HEK293 (cell line): ENCODE results near the gene NDUFS8.

Experiments used
- CTCF ChIA-PET: fragments of 350-600 bp; formaldehyde crosslinking; extraction: SDS; loops from one replicate; lab custom pipeline; 2021; ENCODE audit warnings: antibody characterized with exemption; lab: Yijun Ruan, JAX
- POLR2A ChIA-PET: fragments of 300-600 bp; formaldehyde crosslinking; extraction: SDS; loops from one replicate; lab custom pipeline; 2020; ENCODE audit warnings: antibody characterized with exemption, inconsistent platforms; lab: Yijun Ruan, JAX
- H3K27ac ChIP-seq: fragments of 200-500 bp; sonication (Bioruptor generic); 2 replicates; pipeline ENCODE4 v1.5.1; 2014; ENCODE audit warnings: low read depth, low read length, control low read depth, inconsistent platforms; ENCODE audit errors: extremely low read depth
- H3K36me3 ChIP-seq, 2 experiments: fragments of 200-500 bp in 1 of 2; sonication (Bioruptor generic) in 1 of 2; 1 replicate in 1 of 2; 2 replicates in 1 of 2; pipeline ENCODE4 v1.5.1; 2014 to 2017; ENCODE audit warnings: inconsistent platforms in 2 of 2, low read length in 2 of 2; ENCODE audit not compliant: control insufficient read depth in 2 of 2, insufficient read depth in 1 of 2
- H3K4me1 ChIP-seq: fragments of 200-500 bp; sonication (Bioruptor generic); 2 replicates; pipeline ENCODE4 v1.5.1; 2014; ENCODE audit warnings: mild to moderate bottlenecking, low read length, inconsistent platforms; ENCODE audit not compliant: control insufficient read depth, insufficient read depth
- H3K4me3 ChIP-seq: 2 replicates; pipeline ENCODE4 v1.5.1; 2011; ENCODE audit warnings: low read depth, mild to moderate bottlenecking, control low read depth, low read length, moderate library complexity
- H3K9me3 ChIP-seq: fragments of 200-500 bp; sonication (Bioruptor generic); 2 replicates; pipeline ENCODE4 v1.5.1; 2014; ENCODE audit warnings: low read depth, low read length, inconsistent platforms; ENCODE audit not compliant: control insufficient read depth, insufficient read depth
- BCL11B ChIP-seq: fragments of 450-650 bp; formaldehyde crosslinking; IDR thresholded peaks from 2 replicates; pipeline ENCODE4 v1.5.1; 2016; ENCODE audit warnings: low read depth, missing biosample characterization, missing genetic modification characterization
- CTCF ChIP-seq: fragments of 450-650 bp; formaldehyde crosslinking; IDR thresholded peaks from 2 replicates; pipeline ENCODE4 v1.5.1; 2016; ENCODE audit warnings: missing biosample characterization, missing genetic modification characterization
- GLIS2 ChIP-seq: fragments of 450-650 bp; formaldehyde crosslinking; IDR thresholded peaks from 2 replicates; pipeline ENCODE4 v1.5.1; 2016; ENCODE audit warnings: missing biosample characterization, missing genetic modification characterization
- KLF10 ChIP-seq: fragments of 450-650 bp; IDR thresholded peaks from 2 replicates; pipeline ENCODE4 v1.5.1; 2018; ENCODE audit warnings: missing biosample characterization, mild to moderate bottlenecking, missing genetic modification characterization
- OVOL3 ChIP-seq: fragments of 450-650 bp; formaldehyde crosslinking; IDR thresholded peaks from 2 replicates; pipeline ENCODE4 v1.5.1; 2016; ENCODE audit warnings: missing biosample characterization, missing genetic modification characterization
- SCRT2 ChIP-seq: fragments of 450-650 bp; formaldehyde crosslinking; IDR thresholded peaks from 2 replicates; pipeline ENCODE4 v1.5.1; 2016; ENCODE audit warnings: missing biosample characterization, missing genetic modification characterization
- SETDB1 ChIP-seq: IDR thresholded peaks from one replicate; pipeline ENCODE4 v1.6.1; 2017; ENCODE audit warnings: mild to moderate bottlenecking, low read length, moderate library complexity, mixed read lengths; ENCODE audit not compliant: insufficient read length
- ZNF274 ChIP-seq, 2 experiments: fragments of 200-500 bp in 1 of 2; fragments of 450-650 bp in 1 of 2; sonication (Bioruptor generic) in 1 of 2; formaldehyde crosslinking in 1 of 2; IDR thresholded peaks; 2 replicates each; pipeline versions ENCODE4 v1.5.1 to v1.6.1; 2014 to 2016; ENCODE audit warnings: borderline replicate concordance in 1 of 2, inconsistent platforms in 1 of 2, low read length in 1 of 2, missing biosample characterization in 1 of 2, missing genetic modification characterization in 1 of 2
- ZNF311 ChIP-seq: fragments of 450-650 bp; formaldehyde crosslinking; IDR thresholded peaks from 2 replicates; pipeline ENCODE4 v1.5.1; 2017; ENCODE audit warnings: missing biosample characterization, missing genetic modification characterization, borderline replicate concordance
- ZNF529 ChIP-seq: fragments of 450-650 bp; formaldehyde crosslinking; IDR thresholded peaks from 2 replicates; pipeline ENCODE4 v1.5.1; 2017; ENCODE audit warnings: missing genetic modification characterization, missing biosample characterization; ENCODE audit not compliant: insufficient replicate concordance
- ZNF549 ChIP-seq: fragments of 450-650 bp; IDR thresholded peaks from 2 replicates; pipeline ENCODE4 v1.5.1; 2018; ENCODE audit warnings: missing biosample characterization, missing genetic modification characterization, mild to moderate bottlenecking, inconsistent platforms, moderate library complexity
- ZNF621 ChIP-seq: fragments of 450-650 bp; formaldehyde crosslinking; IDR thresholded peaks from 2 replicates; pipeline ENCODE4 v1.5.1; 2017; ENCODE audit warnings: missing biosample characterization, missing genetic modification characterization
- ZNF768 ChIP-seq: fragments of 450-650 bp; formaldehyde crosslinking; IDR thresholded peaks from 2 replicates; pipeline ENCODE4 v1.5.1; 2018; ENCODE audit warnings: missing biosample characterization, mild to moderate bottlenecking, missing genetic modification characterization
- ZNF791 ChIP-seq: fragments of 450-650 bp; formaldehyde crosslinking; IDR thresholded peaks from 2 replicates; pipeline ENCODE4 v1.5.1; 2016; ENCODE audit warnings: missing biosample characterization, missing genetic modification characterization
- ZSCAN5A ChIP-seq: fragments of 450-650 bp; formaldehyde crosslinking; IDR thresholded peaks from 2 replicates; pipeline ENCODE4 v1.5.1; 2016; ENCODE audit warnings: missing biosample characterization, missing genetic modification characterization
- TF ChIP-seq, protein P1 (sequence below): fragments of 450-650 bp; formaldehyde crosslinking; IDR thresholded peaks from 2 replicates; pipeline ENCODE4 v1.5.1; 2016; ENCODE audit warnings: missing biosample characterization, missing genetic modification characterization

NDUFS8 gene

GRCh38 chr11:68074584-68075352, 44.3 kb downstream of the NDUFS8 start:
- Histone ChIP-seq H3K36me3 (peaks cover 0 to 65% of the 10 kb centered on the region in 2 experiments; a peak in 2 of 3 replicates), H3K9me3 (no peaks in the 10 kb centered on the region), H3K27ac (no peak overlapping the region), H3K4me1 (no peaks in the 10 kb centered on the region), H3K4me3 (no peak overlapping the region)
- ChIA-PET CTCF (interaction anchor here (1.3 kb wide), 1 partner anchor 124 kb away, joined by 4 read pairs; no protein-coding TSS in a partner anchor), POLR2A (no interaction called here)
- no peak for TF ChIP-seq GLIS2 (tag by site-specific recombination)
- TF ChIP-seq SCRT2 = no peak
- TF ChIP-seq ZNF768 = no peak
- TF ChIP-seq ZNF549 (tag by site-specific recombination) = no peak
- no peak for TF ChIP-seq KLF10 (tag by site-specific recombination)
- no peak for TF ChIP-seq CTCF (tag by site-specific recombination)
- TF ChIP-seq SETDB1 = no peak
- TF ChIP-seq ZNF621 = no peak

- Histone ChIP-seq H3K27ac (no peak overlapping the region), H3K9me3 (no peaks in the 10 kb centered on the region), H3K4me3 (no peak overlapping the region), H3K36me3 (peaks cover 0 to 65% of the 10 kb centered on the region in 2 experiments; a peak in 2 of 3 replicates), H3K4me1 (no peaks in the 10 kb centered on the region)
- ChIA-PET CTCF (interaction anchor here (1.0 to 1.3 kb wide), 2 partner anchors 82 to 122 kb away, joined by 3 to 4 read pairs; no protein-coding TSS in a partner anchor), POLR2A (no interaction called here)
- no peak for TF ChIP-seq OVOL3 (tag by site-specific recombination)
- no peak for TF ChIP-seq ZNF791 (tag by site-specific recombination)
- TF ChIP-seq BCL11B = no peak
- TF ChIP-seq ZNF311 (tag by site-specific recombination) = no peak
- TF ChIP-seq ZNF274 (IDR thresholded peaks at IDR 0.05; ENCODE audit: low read length) = no peak
- no peak for TF ChIP-seq ZNF274 (tag by site-specific recombination; IDR thresholded peaks at IDR 0.05; ENCODE audit: borderline replicate concordance)
- TF ChIP-seq, protein P1, sequence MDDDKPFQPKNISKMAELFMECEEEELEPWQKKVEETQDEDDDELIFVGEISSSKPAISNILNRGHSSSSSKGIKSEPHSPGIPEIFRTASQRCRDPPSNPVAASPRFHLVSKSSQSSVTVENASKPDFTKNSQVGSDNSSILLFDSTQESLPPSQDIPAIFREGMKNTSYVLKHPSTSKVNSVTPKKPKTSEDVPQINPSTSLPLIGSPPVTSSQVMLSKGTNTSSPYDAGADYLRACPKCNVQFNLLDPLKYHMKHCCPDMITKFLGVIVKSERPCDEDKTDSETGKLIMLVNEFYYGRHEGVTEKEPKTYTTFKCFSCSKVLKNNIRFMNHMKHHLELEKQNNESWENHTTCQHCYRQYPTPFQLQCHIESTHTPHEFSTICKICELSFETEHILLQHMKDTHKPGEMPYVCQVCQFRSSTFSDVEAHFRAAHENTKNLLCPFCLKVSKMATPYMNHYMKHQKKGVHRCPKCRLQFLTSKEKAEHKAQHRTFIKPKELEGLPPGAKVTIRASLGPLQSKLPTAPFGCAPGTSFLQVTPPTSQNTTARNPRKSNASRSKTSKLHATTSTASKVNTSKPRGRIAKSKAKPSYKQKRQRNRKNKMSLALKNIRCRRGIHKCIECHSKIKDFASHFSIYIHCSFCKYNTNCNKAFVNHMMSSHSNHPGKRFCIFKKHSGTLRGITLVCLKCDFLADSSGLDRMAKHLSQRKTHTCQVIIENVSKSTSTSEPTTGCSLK (tag by site-specific recombination) = no peak
- no peak for TF ChIP-seq ZSCAN5A (tag by site-specific recombination)
- TF ChIP-seq ZNF529 (tag by site-specific recombination) = no peak
Observed at GRCh38 chr11:68076371-68077042, 46.0 kb downstream of the NDUFS8 start.
